ENCODE results near the gene MARCHF3. TPM values are rescaled to one million over a fixed set of nuclear protein-coding genes. Genes with fewer than 3 reads are reported as not detected.
"Not testable (repeated sequence)": the region's sequence is repeated elsewhere in the genome, so short reads cannot be mapped to it uniquely, and the experiment has no call there.

Gene MARCHF3
- total RNA-seq, 2 experiments from 2014 or later: 11.8 TPM

DNA sequence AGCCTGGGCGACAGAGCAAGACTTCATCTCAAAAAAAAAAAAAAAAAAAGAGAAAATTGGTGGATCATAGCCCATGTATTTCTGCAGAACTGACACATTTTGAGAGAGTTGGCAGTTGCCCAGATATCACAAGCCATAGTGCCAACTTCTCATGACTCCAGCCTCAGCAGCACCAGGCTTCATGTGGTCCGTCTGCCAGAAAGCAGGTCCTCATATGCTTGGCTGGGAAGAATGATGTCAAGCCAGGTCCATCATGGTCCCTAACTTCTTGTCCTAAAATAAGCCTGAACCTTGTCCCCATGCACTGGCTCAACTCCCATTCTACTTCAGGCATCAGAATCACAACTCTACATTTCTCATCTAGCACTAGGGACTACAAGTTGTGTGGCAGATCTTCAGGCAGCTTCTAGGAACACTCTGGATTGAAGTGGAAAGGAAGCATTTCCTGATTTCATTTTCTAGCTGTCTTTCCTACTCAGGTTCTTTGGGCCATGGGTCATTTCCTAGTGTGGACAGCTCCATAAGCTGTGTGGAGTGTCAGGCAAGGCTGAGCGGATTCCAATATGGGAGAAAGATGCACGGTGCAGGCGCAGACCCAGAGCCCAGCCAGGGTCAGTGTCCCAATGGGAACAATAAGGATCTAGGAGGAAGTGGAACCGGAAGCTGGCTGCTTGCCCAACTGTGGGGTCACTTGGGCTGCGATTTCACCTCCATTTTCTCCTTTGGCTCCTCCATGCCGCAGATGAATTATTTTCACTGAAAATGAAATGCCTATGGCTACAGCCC lies 163.3 kb downstream of the MARCHF3 start:
- peaks cover 2% of the 10 kb centered on the region for H3K36me3 Mint-ChIP-seq (ENCODE audit: low read depth)
- CTCF ChIA-PET: interaction anchor here (0.6 to 0.7 kb wide), 2 partner anchors 272 to 367 kb away, joined by 3 read pairs; partner anchors contain the start of gene ALDH7A1
- DNase-seq: no peak
- no peaks in the 10 kb centered on the region for H3K9me3 Mint-ChIP-seq
- H3K4me1 Mint-ChIP-seq (ENCODE audit: low read depth): peaks cover 10% of the 10 kb centered on the region
- H3K4me3 Mint-ChIP-seq: no peak overlapping the region
- intact Hi-C loops (cut with micrococcal nuclease): loop anchor here (5.0 kb wide), 2 partner anchors 210 to 445 kb away; no protein-coding TSS in a partner anchor
- no peaks in the 10 kb centered on the region for H3K27me3 Mint-ChIP-seq (ENCODE audit: low read depth)
- no peak overlapping the region for H3K27ac Mint-ChIP-seq

GRCh38 chr5:126865299-126865698 lies 165.1 kb downstream of the MARCHF3 start:
- no peak overlapping the region for H3K27ac Mint-ChIP-seq
- CTCF ChIA-PET: interaction anchor here (0.6 to 0.8 kb wide), 3 partner anchors 182 to 333 kb away, joined by 3 to 4 read pairs (median 4); no protein-coding TSS in a partner anchor
- intact Hi-C loops (cut with micrococcal nuclease): loop anchor here (5.0 kb wide), 2 partner anchors 208 to 447 kb away; no protein-coding TSS in a partner anchor
- H3K9me3 Mint-ChIP-seq: no peaks in the 10 kb centered on the region
- H3K4me1 Mint-ChIP-seq (ENCODE audit: low read depth): peaks cover 10% of the 10 kb centered on the region
- DNase-seq: no peak
- no peaks in the 10 kb centered on the region for H3K36me3 Mint-ChIP-seq (ENCODE audit: low read depth)
- no peaks in the 10 kb centered on the region for H3K27me3 Mint-ChIP-seq (ENCODE audit: low read depth)
- no peak overlapping the region for H3K4me3 Mint-ChIP-seq

DNA sequence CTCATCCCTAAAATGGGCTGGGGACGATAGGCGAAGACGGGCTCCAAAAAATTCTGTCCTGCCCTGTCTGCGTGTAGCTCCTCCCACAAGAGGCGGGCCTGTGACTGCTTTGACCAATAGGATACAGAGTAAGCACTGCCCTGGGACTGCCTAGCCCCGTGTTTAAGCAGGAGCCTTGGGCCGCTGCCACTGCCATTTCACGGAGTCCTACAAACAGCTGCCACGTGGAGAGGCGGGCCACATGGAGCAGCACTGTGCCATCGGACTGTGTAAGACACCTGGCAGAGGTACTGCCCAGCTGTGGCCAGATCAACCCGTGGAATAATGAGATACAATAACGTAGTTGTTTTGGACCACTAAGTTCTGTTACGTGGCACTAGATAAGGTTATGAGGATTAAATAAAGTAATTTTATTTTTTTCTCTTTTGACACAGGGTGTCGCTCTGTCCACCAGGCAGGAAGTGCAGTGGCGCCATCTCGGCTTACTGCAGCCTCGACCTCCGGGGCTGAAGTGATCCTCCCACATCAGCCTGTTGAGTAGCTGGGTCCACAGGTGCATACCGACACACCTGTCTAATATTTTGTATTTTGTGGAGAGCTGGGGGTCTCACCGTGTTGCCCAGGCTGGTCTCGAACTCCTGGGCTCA lies 166.2 kb downstream of the MARCHF3 start:
- peaks cover 6% of the 10 kb centered on the region for H3K4me1 Mint-ChIP-seq (ENCODE audit: low read depth)
- CTCF ChIA-PET: interaction anchor here (0.8 kb wide), 1 partner anchor 181 kb away, joined by 3 read pairs; no protein-coding TSS in a partner anchor
- intact Hi-C loops (cut with micrococcal nuclease): no loop called here
- no peaks in the 10 kb centered on the region for H3K27me3 Mint-ChIP-seq (ENCODE audit: low read depth)
- H3K4me3 Mint-ChIP-seq: no peak overlapping the region
- no peak for DNase-seq
- no peaks in the 10 kb centered on the region for H3K36me3 Mint-ChIP-seq (ENCODE audit: low read depth)
- H3K27ac Mint-ChIP-seq: no peak overlapping the region
- no peaks in the 10 kb centered on the region for H3K9me3 Mint-ChIP-seq

DNA sequence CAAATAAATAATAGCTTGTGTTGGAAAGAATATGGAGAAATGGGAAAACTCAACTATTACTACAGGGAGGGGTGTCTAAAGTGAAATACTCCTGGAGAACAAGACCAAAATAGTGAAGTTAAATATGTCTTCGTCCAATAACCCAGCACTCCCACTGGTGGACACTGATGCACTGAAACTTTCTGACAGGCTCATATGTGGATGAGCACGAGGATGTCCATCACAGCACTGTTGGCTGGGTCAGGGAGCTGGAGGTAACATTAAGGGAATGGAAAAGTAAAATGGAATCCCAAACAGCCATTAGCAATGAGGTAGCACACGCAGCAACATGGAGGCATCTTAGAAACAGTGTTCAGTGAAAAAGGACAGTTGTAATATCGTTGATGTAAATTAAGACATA lies 167.0 kb downstream of the MARCHF3 start:
- Mint-ChIP-seq H3K27me3 (ENCODE audit: low read depth) (no peaks in the 10 kb centered on the region), H3K4me1 (ENCODE audit: low read depth) (no peaks in the 10 kb centered on the region), H3K4me3 (no peak overlapping the region), H3K36me3 (ENCODE audit: low read depth) (no peaks in the 10 kb centered on the region), H3K27ac (no peak overlapping the region), H3K9me3 (no peaks in the 10 kb centered on the region)
- CTCF ChIA-PET: no interaction called here
- DNase-seq: no peak
- intact Hi-C loops (cut with micrococcal nuclease): no loop called here

DNA sequence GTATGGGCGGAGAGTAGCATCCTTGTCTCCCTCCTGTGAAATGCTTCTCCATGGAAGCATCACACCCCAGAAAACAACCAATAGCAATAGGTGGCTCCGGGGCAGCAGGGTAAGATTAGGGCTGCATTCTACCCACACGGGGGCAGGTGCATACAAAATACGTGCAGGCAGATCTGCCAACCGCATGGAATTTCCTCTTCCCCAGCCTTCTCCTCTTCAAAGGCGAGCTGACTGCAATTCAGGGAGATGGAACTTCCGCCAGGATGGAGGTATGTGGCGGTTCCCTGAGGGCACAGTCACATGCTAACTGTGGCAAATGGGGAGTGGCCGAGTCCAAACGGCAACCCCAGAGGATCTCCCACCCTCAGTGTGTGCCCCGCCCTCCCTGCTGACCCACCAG lies 171.9 kb downstream of the MARCHF3 start:
- Mint-ChIP-seq H3K27ac (no peak overlapping the region), H3K4me3 (no peak overlapping the region), H3K27me3 (ENCODE audit: low read depth) (no peaks in the 10 kb centered on the region), H3K36me3 (ENCODE audit: low read depth) (peaks cover 14% of the 10 kb centered on the region), H3K4me1 (ENCODE audit: low read depth) (peaks cover 14% of the 10 kb centered on the region), H3K9me3 (no peaks in the 10 kb centered on the region)
- intact Hi-C loops (cut with micrococcal nuclease): no loop called here
- no peak for DNase-seq
- CTCF ChIA-PET: interaction anchor here (0.9 kb wide), 1 partner anchor 23 kb away, joined by 3 read pairs; no protein-coding TSS in a partner anchor

- Mint-ChIP-seq H3K9me3 (no peaks in the 10 kb centered on the region), H3K4me1 (ENCODE audit: low read depth) (peaks cover 21% of the 10 kb centered on the region), H3K4me3 (no peak overlapping the region), H3K27ac (no peak overlapping the region), H3K36me3 (ENCODE audit: low read depth) (peaks cover 18% of the 10 kb centered on the region), H3K27me3 (ENCODE audit: low read depth) (no peaks in the 10 kb centered on the region)
- intact Hi-C loops (cut with micrococcal nuclease): no loop called here
- CTCF ChIA-PET: no interaction called here
- DNase-seq: no peak
These were observed 172.6 kb downstream of the MARCHF3 start for GRCh38 chr5:126857472-126858410.

GRCh38 chr5:126855266-126855665 lies 175.1 kb downstream of the MARCHF3 start:
- H3K4me3 Mint-ChIP-seq: no peak overlapping the region
- no peaks in the 10 kb centered on the region for H3K9me3 Mint-ChIP-seq
- CTCF ChIA-PET: no interaction called here
- no peak overlapping the region for H3K27ac Mint-ChIP-seq
- no peaks in the 10 kb centered on the region for H3K27me3 Mint-ChIP-seq (ENCODE audit: low read depth)
- no peak for DNase-seq
- intact Hi-C loops (cut with micrococcal nuclease): no loop called here
- peaks cover 21% of the 10 kb centered on the region for H3K36me3 Mint-ChIP-seq (ENCODE audit: low read depth)
- H3K4me1 Mint-ChIP-seq (ENCODE audit: low read depth): peaks cover 44% of the 10 kb centered on the region

GRCh38 chr5:126854526-126855110 lies 175.7 kb downstream of the MARCHF3 start:
- intact Hi-C loops (cut with micrococcal nuclease): loop anchor here (5.0 kb wide), 1 partner anchor 373 kb away; no protein-coding TSS in a partner anchor
- no peak for DNase-seq
- CTCF ChIA-PET: no interaction called here
- no peak overlapping the region for H3K4me3 Mint-ChIP-seq
- peaks cover 44% of the 10 kb centered on the region for H3K4me1 Mint-ChIP-seq (ENCODE audit: low read depth)
- no peak overlapping the region for H3K27ac Mint-ChIP-seq
- H3K36me3 Mint-ChIP-seq (ENCODE audit: low read depth): peaks cover 21% of the 10 kb centered on the region
- no peaks in the 10 kb centered on the region for H3K27me3 Mint-ChIP-seq (ENCODE audit: low read depth)
- no peaks in the 10 kb centered on the region for H3K9me3 Mint-ChIP-seq

GRCh38 chr5:126853541-126854307 lies 176.6 kb downstream of the MARCHF3 start:
- H3K9me3 Mint-ChIP-seq; H3K27me3 Mint-ChIP-seq (ENCODE audit: low read depth): not testable (repeated sequence)
- peak; percentile 27 for DNase-seq
- Mint-ChIP-seq H3K27ac (peak overlapping the region; percentile 81), H3K4me1 (ENCODE audit: low read depth) (peaks cover 44% of the 10 kb centered on the region), H3K4me3 (peak overlapping the region; percentile 62), H3K36me3 (ENCODE audit: low read depth) (peaks cover 21% of the 10 kb centered on the region)
- CTCF ChIA-PET: interaction anchor here (0.6 to 1.6 kb wide), 4 partner anchors 89 to 178 kb away, joined by 3 read pairs; no protein-coding TSS in a partner anchor
- intact Hi-C loops (cut with micrococcal nuclease): loop anchor here (2.0 to 5.0 kb wide), 3 partner anchors 75 to 374 kb away; no protein-coding TSS in a partner anchor

DNA sequence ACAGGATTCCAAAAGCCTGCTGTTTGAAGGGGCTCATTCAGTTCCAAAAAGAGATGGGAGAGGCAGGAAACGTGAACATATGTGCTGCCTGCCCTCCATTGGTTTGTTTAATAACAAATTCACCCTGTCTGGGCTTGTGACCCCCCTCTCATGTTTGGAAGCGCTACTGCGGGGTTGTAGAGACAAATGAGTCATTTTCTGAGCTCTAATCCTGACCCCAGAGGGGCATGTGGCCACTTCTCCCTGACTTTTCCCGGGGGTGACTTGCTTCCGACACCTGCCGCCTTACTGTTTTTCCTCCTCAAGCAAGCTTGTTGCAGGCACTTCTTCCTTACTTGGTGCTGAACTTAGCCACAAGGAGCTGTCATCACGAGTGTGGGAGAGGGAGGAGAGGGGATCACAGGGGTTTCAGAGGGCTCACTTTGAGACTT lies 177.5 kb downstream of the MARCHF3 start:
- intact Hi-C loops (cut with micrococcal nuclease): loop anchor here (1.0 to 5.0 kb wide), 4 partner anchors 74 to 374 kb away; no protein-coding TSS in a partner anchor
- H3K4me1 Mint-ChIP-seq (ENCODE audit: low read depth): peaks cover 45% of the 10 kb centered on the region
- H3K27me3 Mint-ChIP-seq (ENCODE audit: low read depth): no peaks in the 10 kb centered on the region
- CTCF ChIA-PET: interaction anchor here (1.6 kb wide), 1 partner anchor 177 kb away, joined by 3 read pairs; no protein-coding TSS in a partner anchor
- peak overlapping the region; percentile 81 for H3K27ac Mint-ChIP-seq
- DNase-seq: no peak
- peak overlapping the region; percentile 62 for H3K4me3 Mint-ChIP-seq
- H3K9me3 Mint-ChIP-seq: no peaks in the 10 kb centered on the region
- peaks cover 21% of the 10 kb centered on the region for H3K36me3 Mint-ChIP-seq (ENCODE audit: low read depth)

DNA sequence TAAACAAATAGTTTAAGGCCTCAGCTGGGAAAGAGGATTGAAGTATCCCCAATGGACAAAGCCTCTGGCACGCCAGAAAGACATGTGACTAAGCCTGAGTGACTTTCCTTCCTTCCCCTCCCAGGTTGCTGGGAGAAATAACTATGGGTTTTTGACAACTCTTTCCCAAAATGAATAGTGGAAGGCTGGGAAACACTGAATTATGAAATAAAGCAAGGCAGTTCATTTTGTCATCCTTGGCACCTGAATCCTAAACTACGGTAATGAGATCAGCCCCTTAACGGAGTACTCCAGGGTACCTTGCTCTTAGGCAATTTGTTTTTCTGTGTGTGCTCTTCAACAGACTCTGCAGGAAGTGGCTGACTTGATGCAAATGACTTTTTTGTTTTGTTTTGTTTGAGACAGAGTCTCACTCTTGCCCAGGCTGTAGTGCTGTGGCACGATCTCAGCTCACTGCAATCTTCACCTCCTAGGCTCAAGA lies 178.2 kb downstream of the MARCHF3 start:
- H3K36me3 Mint-ChIP-seq (ENCODE audit: low read depth): peaks cover 21% of the 10 kb centered on the region

More for the DNA sequence above, 178.2 kb downstream of the MARCHF3 start:
- no peak overlapping the region for H3K4me3 Mint-ChIP-seq
- peaks cover 50% of the 10 kb centered on the region for H3K4me1 Mint-ChIP-seq (ENCODE audit: low read depth)
- peak overlapping the region; percentile 81 for H3K27ac Mint-ChIP-seq
- DNase-seq: peak; percentile 24
- CTCF ChIA-PET: no interaction called here
- no peaks in the 10 kb centered on the region for H3K27me3 Mint-ChIP-seq (ENCODE audit: low read depth)
- H3K9me3 Mint-ChIP-seq: no peaks in the 10 kb centered on the region
- intact Hi-C loops (cut with micrococcal nuclease): loop anchor here (1.0 to 5.0 kb wide), 4 partner anchors 73 to 375 kb away; no protein-coding TSS in a partner anchor
